Memory B cell (primary cell): ENCODE results near the gene MYB.

Experiments
- ATAC-seq: fragments of 150-1000 bp; cut with Tn5 transposase; 2 replicates; pipeline ENCODE4 v1.10.0; 2021; ENCODE audit warnings: low read depth, mild to moderate bottlenecking, moderate library complexity
- DNase-seq, 2 donors: peaks; one replicate each; pipeline ENCODE4 v3.0.0; 2022; ENCODE audit warnings: low spot score in 2 of 2
- H3K27ac Mint-ChIP-seq: one replicate; pipeline ENCODE4 v1.8.0; 2022; ENCODE audit warnings: mild to moderate bottlenecking, moderate library complexity, mixed read lengths
- H3K27me3 Mint-ChIP-seq: one replicate; pipeline ENCODE4 v1.8.0; 2022; ENCODE audit warnings: mixed read lengths
- H3K36me3 Mint-ChIP-seq: one replicate; pipeline ENCODE4 v1.8.0; 2022; ENCODE audit warnings: mild to moderate bottlenecking, mixed read lengths
- H3K4me1 Mint-ChIP-seq: one replicate; pipeline ENCODE4 v1.8.0; 2022; ENCODE audit warnings: mixed read lengths
- H3K4me3 Mint-ChIP-seq: one replicate; pipeline ENCODE4 v1.8.0; 2022; ENCODE audit warnings: mild to moderate bottlenecking, moderate library complexity, mixed read lengths
- H3K9me3 Mint-ChIP-seq: one replicate; pipeline ENCODE4 v1.8.0; 2022; ENCODE audit warnings: mixed read lengths

The MYB gene

GRCh38 chr6:135187372-135187771 lies 6.3 kb downstream of the MYB start:
- Mint-ChIP-seq H3K36me3 (no peaks in the 10 kb centered on the region), H3K9me3 (no peaks in the 10 kb centered on the region), H3K27ac (no peak overlapping the region), H3K27me3 (peaks cover 7% of the 10 kb centered on the region), H3K4me3 (no peak overlapping the region), H3K4me1 (peaks cover 10% of the 10 kb centered on the region)
- ATAC-seq, result no peak
- DNase-seq, result no peak

- H3K27ac Mint-ChIP-seq, result no peak overlapping the region
- H3K9me3 Mint-ChIP-seq, result no peaks in the 10 kb centered on the region
- ATAC-seq (no peak), DNase-seq (no peak)
- H3K27me3 Mint-ChIP-seq, result peaks cover 7% of the 10 kb centered on the region
- peaks cover 4% of the 10 kb centered on the region for H3K4me1 Mint-ChIP-seq
- H3K36me3 Mint-ChIP-seq, result no peaks in the 10 kb centered on the region
- H3K4me3 Mint-ChIP-seq, result no peak overlapping the region
These were observed 7.6 kb downstream of the MYB start for GRCh38 chr6:135188718-135189117.

- DNase-seq, result no peak
- no peaks in the 10 kb centered on the region for H3K9me3 Mint-ChIP-seq
- ATAC-seq, result no peak
- no peak overlapping the region for H3K27ac Mint-ChIP-seq
- H3K4me1 Mint-ChIP-seq, result peaks cover 4% of the 10 kb centered on the region
- H3K4me3 Mint-ChIP-seq, result no peak overlapping the region
- H3K27me3 Mint-ChIP-seq, result peaks cover 7% of the 10 kb centered on the region
- no peaks in the 10 kb centered on the region for H3K36me3 Mint-ChIP-seq
These were observed 8.2 kb downstream of the MYB start for GRCh38 chr6:135189344-135189743.

- Mint-ChIP-seq H3K27me3 (peaks cover 7% of the 10 kb centered on the region), H3K36me3 (no peaks in the 10 kb centered on the region), H3K27ac (no peak overlapping the region), H3K4me3 (no peak overlapping the region), H3K4me1 (peaks cover 4% of the 10 kb centered on the region), H3K9me3 (no peaks in the 10 kb centered on the region)
- peak; percentile 75 for ATAC-seq
- DNase-seq, result no peak
These were observed 10.6 kb downstream of the MYB start for GRCh38 chr6:135191508-135192255.

- H3K27me3 Mint-ChIP-seq, result peaks cover 8% of the 10 kb centered on the region
- no peak overlapping the region for H3K4me3 Mint-ChIP-seq
- H3K27ac Mint-ChIP-seq, result no peak overlapping the region
- H3K9me3 Mint-ChIP-seq, result no peaks in the 10 kb centered on the region
- H3K36me3 Mint-ChIP-seq, result no peaks in the 10 kb centered on the region
- DNase-seq (no peak), ATAC-seq (no peak)
- peaks cover 8% of the 10 kb centered on the region for H3K4me1 Mint-ChIP-seq
These were observed 11.4 kb downstream of the MYB start for GRCh38 chr6:135192256-135193174.

- no peaks in the 10 kb centered on the region for H3K36me3 Mint-ChIP-seq
- no peaks in the 10 kb centered on the region for H3K9me3 Mint-ChIP-seq
- no peak overlapping the region for H3K4me3 Mint-ChIP-seq
- H3K27me3 Mint-ChIP-seq, result peaks cover 8% of the 10 kb centered on the region
- no peak overlapping the region for H3K27ac Mint-ChIP-seq
- no peak for DNase-seq
- no peak for ATAC-seq
- H3K4me1 Mint-ChIP-seq, result peaks cover 8% of the 10 kb centered on the region
These were observed 12.1 kb downstream of the MYB start for GRCh38 chr6:135193221-135193620.

- H3K27ac Mint-ChIP-seq, result no peak overlapping the region
- no peak for DNase-seq
- peaks cover 8% of the 10 kb centered on the region for H3K4me1 Mint-ChIP-seq
- H3K9me3 Mint-ChIP-seq, result no peaks in the 10 kb centered on the region
- no peak overlapping the region for H3K4me3 Mint-ChIP-seq
- no peaks in the 10 kb centered on the region for H3K36me3 Mint-ChIP-seq
- ATAC-seq, result no peak
- peaks cover 2% of the 10 kb centered on the region for H3K27me3 Mint-ChIP-seq
These were observed 13.9 kb downstream of the MYB start for GRCh38 chr6:135195041-135195440.

- no peaks in the 10 kb centered on the region for H3K9me3 Mint-ChIP-seq
- peaks cover 2% of the 10 kb centered on the region for H3K27me3 Mint-ChIP-seq
- ATAC-seq (no peak), DNase-seq (no peak)
- no peak overlapping the region for H3K4me3 Mint-ChIP-seq
- no peaks in the 10 kb centered on the region for H3K36me3 Mint-ChIP-seq
- peaks cover 8% of the 10 kb centered on the region for H3K4me1 Mint-ChIP-seq
- H3K27ac Mint-ChIP-seq, result no peak overlapping the region
These were observed 14.4 kb downstream of the MYB start for GRCh38 chr6:135195522-135195921.

- Mint-ChIP-seq H3K4me3 (peak overlapping the region; percentile 41), H3K9me3 (no peaks in the 10 kb centered on the region), H3K4me1 (peaks cover 5% of the 10 kb centered on the region), H3K27me3 (peaks cover 2% of the 10 kb centered on the region), H3K36me3 (no peaks in the 10 kb centered on the region), H3K27ac (no peak overlapping the region)
- ATAC-seq, result no peak
- DNase-seq, result no peak
These were observed 15.8 kb downstream of the MYB start for GRCh38 chr6:135196739-135197510.

- DNase-seq, result no peak
- no peaks in the 10 kb centered on the region for H3K36me3 Mint-ChIP-seq
These were observed 21.7 kb downstream of the MYB start for GRCh38 chr6:135202836-135203235.

GRCh38 chr6:135204951-135205350 lies 23.8 kb downstream of the MYB start:
- DNase-seq, result no peak
- H3K27me3 Mint-ChIP-seq, result no peaks in the 10 kb centered on the region

More at GRCh38 chr6:135202836-135203235, 21.7 kb downstream of the MYB start:
- Mint-ChIP-seq H3K4me3 (no peak overlapping the region), H3K27ac (no peak overlapping the region), H3K9me3 (no peaks in the 10 kb centered on the region), H3K27me3 (no peaks in the 10 kb centered on the region), H3K4me1 (no peaks in the 10 kb centered on the region)
- ATAC-seq, result no peak

GRCh38 chr6:135209803-135210202 lies 28.7 kb downstream of the MYB start:
- ATAC-seq, result peak; percentile 53

More at GRCh38 chr6:135204951-135205350, 23.8 kb downstream of the MYB start:
- H3K36me3 Mint-ChIP-seq, result no peaks in the 10 kb centered on the region
- H3K4me1 Mint-ChIP-seq, result no peaks in the 10 kb centered on the region
- H3K9me3 Mint-ChIP-seq, result no peaks in the 10 kb centered on the region
- ATAC-seq, result no peak
- H3K27ac Mint-ChIP-seq, result no peak overlapping the region
- H3K4me3 Mint-ChIP-seq, result no peak overlapping the region

GRCh38 chr6:135210632-135211305 lies 29.7 kb downstream of the MYB start:
- H3K4me3 Mint-ChIP-seq, result no peak overlapping the region
- no peaks in the 10 kb centered on the region for H3K27me3 Mint-ChIP-seq
- H3K9me3 Mint-ChIP-seq, result no peaks in the 10 kb centered on the region
- ATAC-seq, result no peak
- no peaks in the 10 kb centered on the region for H3K4me1 Mint-ChIP-seq
- no peak for DNase-seq
- no peak overlapping the region for H3K27ac Mint-ChIP-seq
- H3K36me3 Mint-ChIP-seq, result no peaks in the 10 kb centered on the region

More at GRCh38 chr6:135209803-135210202, 28.7 kb downstream of the MYB start:
- H3K4me1 Mint-ChIP-seq, result no peaks in the 10 kb centered on the region
- H3K27ac Mint-ChIP-seq, result no peak overlapping the region
- no peak for DNase-seq
- H3K36me3 Mint-ChIP-seq, result no peaks in the 10 kb centered on the region
- H3K27me3 Mint-ChIP-seq, result no peaks in the 10 kb centered on the region
- no peaks in the 10 kb centered on the region for H3K9me3 Mint-ChIP-seq
- H3K4me3 Mint-ChIP-seq, result peak overlapping the region; percentile 57
